AG04449 (cell line): ENCODE data around the gene MEIS3.
"Not testable (repeated sequence)": the region's sequence is repeated elsewhere in the genome, so short reads cannot be mapped to it uniquely, and the experiment has no call there.

Experiments used
- CTCF ChIA-PET: fragments of 350-600 bp; formaldehyde crosslinking; extraction: SDS; loops from one replicate; lab custom pipeline; 2021; ENCODE audit warnings: antibody characterized with exemption; lab: Yijun Ruan, JAX
- POLR2A ChIA-PET: fragments of 400-600, 350-600 bp; formaldehyde crosslinking; extraction: SDS; loops from one replicate; lab custom pipeline; 2020; ENCODE audit warnings: antibody characterized with exemption, inconsistent platforms; lab: Yijun Ruan, JAX
- DNase-seq: peaks from one replicate; pipeline ENCODE4 v3.0.0-alpha.2; 2010; ENCODE audit warnings: low read depth, low spot score
- H3K4me3 ChIP-seq: 2 replicates; pipeline ENCODE4 v1.5.1; 2011; ENCODE audit warnings: low read depth, mild to moderate bottlenecking, control low read depth, low read length
- TF ChIP-seq, protein P1 (sequence below): IDR thresholded peaks from one replicate; pipeline ENCODE4 v1.5.1; 2011; ENCODE audit warnings: mild to moderate bottlenecking, moderate library complexity, low read length, control low read depth, inconsistent platforms; ENCODE audit not compliant: insufficient read depth; ENCODE audit errors: missing control alignments

MEIS3 gene

DNA sequence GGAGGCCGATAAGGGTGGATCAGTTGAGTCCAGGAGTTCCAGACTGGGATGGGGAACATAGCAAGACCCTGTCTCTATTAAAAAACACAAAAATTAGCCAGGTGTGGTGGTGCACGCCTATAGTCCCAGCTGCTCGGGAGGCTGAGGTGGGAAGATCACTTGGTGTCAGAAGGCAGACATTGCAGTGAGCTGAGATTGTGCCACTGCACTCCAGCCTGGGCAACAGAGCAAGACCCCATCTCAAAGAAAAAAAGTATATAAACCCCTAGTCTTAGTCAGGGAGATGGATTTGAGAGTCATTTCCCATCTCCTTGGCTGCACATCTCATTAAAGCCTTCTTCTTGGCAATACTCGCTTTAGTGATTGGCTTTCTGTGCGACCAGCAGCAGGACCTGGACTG lies 35.4 kb downstream of the MEIS3 start:
- CTCF ChIA-PET = interaction anchor here (1.1 to 2.3 kb wide), 2 partner anchors 8 to 35 kb away, joined by 8 to 11 read pairs; partner anchors contain the start of gene DHX34
- H3K4me3 ChIP-seq, POLR2A ChIA-PET, DNase-seq: not testable (repeated sequence)

DNA sequence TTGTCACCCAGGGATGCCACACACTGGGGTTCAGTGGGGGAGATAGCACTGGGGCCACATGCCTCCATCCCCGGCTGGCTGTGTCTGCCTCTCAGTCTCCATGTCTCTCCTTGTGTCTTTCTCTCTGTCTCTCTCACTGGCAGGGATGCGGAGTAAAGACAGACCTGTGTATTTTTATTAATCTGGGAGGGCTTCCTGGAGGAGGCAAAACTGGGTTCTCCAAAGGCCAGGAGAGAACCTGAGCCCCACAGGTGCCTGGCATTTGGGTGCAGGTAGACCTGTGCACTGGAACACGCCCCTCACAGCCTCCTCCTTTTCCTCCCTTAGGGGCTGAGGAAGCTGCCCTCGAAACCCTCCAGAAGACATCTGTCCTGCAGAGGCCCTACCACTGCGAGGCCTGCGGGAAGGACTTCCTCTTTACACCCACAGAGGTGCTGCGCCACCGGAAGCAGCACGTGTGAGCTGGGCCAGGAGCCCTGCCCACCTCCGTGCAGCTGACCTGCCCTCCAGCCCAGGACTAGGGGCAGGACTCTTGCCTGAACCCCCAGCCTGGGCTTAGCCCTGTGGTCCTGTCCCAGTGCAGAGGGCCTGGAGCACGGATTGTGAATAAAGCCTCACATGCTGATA lies 37.6 kb downstream of the MEIS3 start:
- POLR2A ChIA-PET = no interaction called here
- CTCF ChIA-PET = interaction anchor here (1.1 to 1.4 kb wide), 2 partner anchors 10 to 86 kb away, joined by 4 to 8 read pairs; no protein-coding TSS in a partner anchor
- H3K4me3 ChIP-seq = no peak overlapping the region
- DNase-seq = no peak
- TF ChIP-seq, protein P1, sequence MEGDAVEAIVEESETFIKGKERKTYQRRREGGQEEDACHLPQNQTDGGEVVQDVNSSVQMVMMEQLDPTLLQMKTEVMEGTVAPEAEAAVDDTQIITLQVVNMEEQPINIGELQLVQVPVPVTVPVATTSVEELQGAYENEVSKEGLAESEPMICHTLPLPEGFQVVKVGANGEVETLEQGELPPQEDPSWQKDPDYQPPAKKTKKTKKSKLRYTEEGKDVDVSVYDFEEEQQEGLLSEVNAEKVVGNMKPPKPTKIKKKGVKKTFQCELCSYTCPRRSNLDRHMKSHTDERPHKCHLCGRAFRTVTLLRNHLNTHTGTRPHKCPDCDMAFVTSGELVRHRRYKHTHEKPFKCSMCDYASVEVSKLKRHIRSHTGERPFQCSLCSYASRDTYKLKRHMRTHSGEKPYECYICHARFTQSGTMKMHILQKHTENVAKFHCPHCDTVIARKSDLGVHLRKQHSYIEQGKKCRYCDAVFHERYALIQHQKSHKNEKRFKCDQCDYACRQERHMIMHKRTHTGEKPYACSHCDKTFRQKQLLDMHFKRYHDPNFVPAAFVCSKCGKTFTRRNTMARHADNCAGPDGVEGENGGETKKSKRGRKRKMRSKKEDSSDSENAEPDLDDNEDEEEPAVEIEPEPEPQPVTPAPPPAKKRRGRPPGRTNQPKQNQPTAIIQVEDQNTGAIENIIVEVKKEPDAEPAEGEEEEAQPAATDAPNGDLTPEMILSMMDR = no peak

DNA sequence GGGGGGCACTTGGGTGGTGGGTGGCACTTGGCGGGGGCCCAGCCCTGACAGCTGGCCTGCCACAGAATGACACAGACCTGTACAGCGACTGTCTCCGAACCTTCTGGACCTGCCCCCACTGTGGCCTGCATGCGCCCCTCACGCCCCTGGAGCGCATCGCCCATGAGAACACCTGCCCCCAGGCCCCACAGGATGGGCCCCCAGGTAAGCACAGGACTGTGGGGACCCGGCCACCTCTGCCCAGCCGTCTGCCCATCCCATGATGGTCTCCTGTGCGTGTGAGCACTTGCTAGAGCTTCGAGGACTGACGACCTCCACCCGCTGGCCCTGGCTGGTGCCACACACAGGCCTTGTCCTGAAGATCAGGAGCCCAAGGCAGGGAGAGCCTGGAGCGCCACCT lies 38.2 kb downstream of the MEIS3 start:
- TF ChIP-seq, protein P1 = no peak
- no peak overlapping the region for H3K4me3 ChIP-seq
- CTCF ChIA-PET = interaction anchor here (1.1 to 2.0 kb wide), 3 partner anchors 10 to 85 kb away, joined by 4 to 12 read pairs (median 8); no protein-coding TSS in a partner anchor
- no peak for DNase-seq
- POLR2A ChIA-PET = no interaction called here

DNA sequence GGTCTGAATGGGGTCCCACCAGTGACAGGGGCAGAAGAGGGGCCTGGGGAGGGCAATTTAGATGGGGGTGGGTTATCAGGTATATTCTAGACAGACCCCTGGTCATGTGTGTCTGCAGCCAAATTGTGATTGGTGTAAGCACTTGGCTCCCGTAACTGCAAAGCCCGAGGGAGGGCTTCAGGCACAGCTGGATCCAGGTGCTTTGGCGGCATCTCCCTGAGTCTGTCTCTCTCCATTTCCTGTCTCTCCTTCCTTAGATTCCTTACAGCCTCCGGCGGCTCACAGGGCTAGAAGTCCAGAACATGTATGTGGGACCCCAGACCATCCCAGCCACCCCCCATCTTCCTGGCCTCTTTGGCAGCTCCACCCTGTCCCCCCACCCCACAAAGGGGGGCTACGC lies 38.8 kb downstream of the MEIS3 start:
- TF ChIP-seq, protein P1 = no peak
- ChIA-PET POLR2A (no interaction called here), CTCF (interaction anchor here (2.0 kb wide), 1 partner anchor 11 kb away, joined by 12 read pairs; no protein-coding TSS in a partner anchor)
- H3K4me3 ChIP-seq = no peak overlapping the region
- DNase-seq = no peak

DNA sequence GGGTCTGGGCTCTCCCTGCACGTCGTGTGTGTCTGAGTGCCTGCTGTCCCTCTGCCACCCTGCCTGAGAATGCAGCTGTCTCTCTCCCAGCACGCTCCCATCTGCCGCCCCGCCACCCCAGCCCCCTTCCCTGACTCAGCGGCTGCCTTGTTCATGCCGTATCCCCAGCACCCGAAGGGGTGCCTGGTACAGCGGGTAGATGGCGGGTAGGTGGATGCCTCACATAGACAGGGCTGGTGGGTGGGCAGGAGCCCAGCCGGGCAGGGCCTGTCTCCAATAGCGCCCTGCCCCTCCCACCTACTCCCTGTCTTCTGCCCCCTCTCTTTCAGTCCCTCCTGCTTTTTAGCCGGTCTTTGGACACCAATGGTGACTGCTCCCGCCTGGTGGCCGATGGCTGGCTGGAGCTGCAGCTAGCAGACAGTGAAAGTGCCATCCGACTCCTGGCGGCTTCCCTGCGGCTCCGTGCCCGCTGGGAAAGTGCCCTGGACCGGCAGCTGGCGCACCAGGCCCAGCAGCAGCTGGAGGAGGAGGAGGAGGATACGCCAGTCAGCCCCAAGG lies 39.9 kb downstream of the MEIS3 start:
- POLR2A ChIA-PET = no interaction called here
- no peak for DNase-seq
- no peak overlapping the region for H3K4me3 ChIP-seq
- TF ChIP-seq, protein P1 = no peak
- CTCF ChIA-PET = interaction anchor here (2.0 kb wide), 1 partner anchor 12 kb away, joined by 12 read pairs; no protein-coding TSS in a partner anchor

DNA sequence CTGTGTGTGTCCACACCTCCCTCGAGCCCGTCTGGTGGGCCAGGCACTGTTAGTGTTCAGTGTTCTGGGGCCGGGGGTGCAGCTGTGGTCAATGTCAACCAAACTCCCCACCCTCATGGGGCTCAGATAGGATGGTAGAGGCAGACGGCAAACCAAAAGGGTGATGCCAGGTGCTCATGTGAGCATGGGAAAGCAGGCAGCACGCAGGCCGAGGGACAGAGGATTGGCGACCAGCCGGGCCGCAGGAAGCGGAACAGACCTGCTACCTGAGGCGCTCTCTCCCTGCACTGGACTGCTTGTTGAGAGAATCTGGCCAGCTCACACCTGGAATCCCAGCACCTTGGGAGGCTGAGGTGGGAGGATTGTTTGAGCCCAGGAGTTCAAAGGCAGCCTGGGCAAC lies 41.1 kb downstream of the MEIS3 start:
- H3K4me3 ChIP-seq = no peak overlapping the region
- DNase-seq = no peak
- POLR2A ChIA-PET = no interaction called here
- TF ChIP-seq, protein P1 = no peak
- CTCF ChIA-PET = interaction anchor here (1.0 to 3.8 kb wide), 3 partner anchors 13 to 32 kb away, joined by 4 to 29 read pairs (median 5); partner anchors contain the start of gene DHX34
